GM21381 (cell line): ENCODE data around the gene ARFGAP2.
"Not testable (repeated sequence)": the region's sequence is repeated elsewhere in the genome, so short reads cannot be mapped to it uniquely, and the experiment has no call there.

Experiments
- ATAC-seq: cut with Tn5 transposase; IDR thresholded peaks from one replicate; pipeline ENCODE4 v1.9.1; 2021; ENCODE audit warnings: mild to moderate bottlenecking, moderate library complexity; ENCODE audit not compliant: unreplicated experiment

The ARFGAP2 gene

DNA sequence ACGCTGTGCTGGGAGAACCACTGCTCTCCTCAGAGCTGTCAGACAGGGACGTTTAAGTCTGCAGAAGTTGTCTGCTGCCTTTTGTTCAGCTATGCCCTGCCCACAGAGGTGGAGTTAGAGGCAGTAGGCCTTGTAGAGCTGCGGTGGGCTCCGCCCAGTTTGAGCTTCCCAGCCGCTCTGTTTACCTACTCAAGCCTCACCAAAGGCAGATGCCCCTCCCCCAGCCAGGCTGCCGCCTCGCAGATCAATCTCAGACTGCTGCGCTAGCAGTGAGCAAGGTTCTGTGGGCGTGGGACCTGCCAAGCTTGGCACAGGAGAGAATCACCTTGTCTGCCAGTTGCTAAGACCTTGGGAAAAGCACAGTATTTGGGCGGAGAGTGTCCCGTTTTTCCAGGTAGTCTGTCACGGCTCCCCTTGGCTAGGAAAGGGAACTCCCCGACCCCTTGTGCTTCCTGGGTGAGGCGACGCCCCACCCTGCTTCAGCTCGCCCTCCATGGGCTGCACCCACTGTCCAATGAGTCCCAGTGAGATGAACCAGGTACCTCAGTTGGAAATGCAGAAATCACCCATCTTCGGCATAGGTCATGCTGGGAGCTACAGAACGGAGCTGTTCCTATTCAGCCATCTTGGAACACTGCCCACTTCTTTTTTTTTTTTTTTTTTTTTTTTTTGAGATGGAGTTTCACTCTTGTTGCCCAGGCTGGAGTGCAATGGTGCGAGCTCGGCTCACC lies 57.6 kb downstream of the ARFGAP2 start:
- ATAC-seq: not testable (repeated sequence)
